Transverse colon (tissue), 4 donors: ENCODE results near the gene EPB41L5. TPM values are rescaled to one million over a fixed set of nuclear protein-coding genes. Genes with fewer than 3 reads are reported as not detected.

Experiments used
- DNase-seq: peaks from one replicate; pipeline ENCODE4 v3.0.0-alpha.2; 2019
- H3K27ac ChIP-seq, 4 donors: fragments of 200-600 bp; sonication (generic); 2 replicates each; pipeline ENCODE4 v1.5.1; 2016 to 2018; ENCODE audit warnings: inconsistent platforms in 4 of 4
- H3K27me3 ChIP-seq: fragments of 200-600 bp; sonication (generic); 2 replicates; pipeline ENCODE4 v1.5.1; 2017; ENCODE audit warnings: inconsistent platforms
- H3K36me3 ChIP-seq, 4 donors: fragments of 200-600 bp; sonication (generic); 2 replicates each; pipeline ENCODE4 v1.5.1; 2017 to 2019; ENCODE audit warnings: inconsistent platforms in 4 of 4
- H3K4me1 ChIP-seq, 4 donors: fragments of 200-600 bp; sonication (generic); 2 replicates each; pipeline ENCODE4 v1.5.1; 2017 to 2020; ENCODE audit warnings: inconsistent platforms in 4 of 4
- H3K4me3 ChIP-seq, 4 donors: fragments of 200-600 bp; sonication (generic); 1 replicate in 1 of 4; 2 replicates in 3 of 4; pipeline versions ENCODE4 v1.5.1 to v1.6.1; 2017 to 2019; ENCODE audit warnings: inconsistent platforms in 4 of 4
- H3K9me3 ChIP-seq, 2 donors: fragments of 200-600 bp; sonication (generic); 2 replicates each; pipeline ENCODE4 v1.5.1; 2017 to 2019; ENCODE audit warnings: inconsistent platforms in 2 of 2
- EP300 ChIP-seq: sonication (generic); formaldehyde crosslinking; IDR thresholded peaks from one replicate; pipeline ENCODE4 v1.6.1; 2017; ENCODE audit warnings: antibody characterized with exemption, low read depth
- POLR2A ChIP-seq: fragments of 450-650 bp; IDR thresholded peaks from one replicate; pipeline ENCODE4 v1.6.1; 2016; ENCODE audit warnings: antibody characterized with exemption, mild to moderate bottlenecking, moderate library complexity
- POLR2AphosphoS5 ChIP-seq, 3 donors: sonication (generic); formaldehyde crosslinking; IDR thresholded peaks; one replicate each; pipeline ENCODE4 v1.6.1; 2016; ENCODE audit warnings: antibody characterized with exemption in 3 of 3
- WGBS, 2 donors: methylation state at CpG; one replicate each; pipeline ENCODE4 v1.1.5; 2018; ENCODE audit warnings: low coverage in 1 of 2; 5-methylcytosine and 5-hydroxymethylcytosine counted together
- in situ Hi-C, 4 donors: fragments of 200-750 bp; cut with MboI; loops; one replicate each; pipeline versions ENCODE4 v1.15.0 to v1.15.1; 2017; ENCODE audit warnings: low sequenced_read_pairs in 3 of 4, low pct_ligation_motif_present in 1 of 4, low pct_unique_long_range_greater_than_20kb in 1 of 4
- intact Hi-C: fragments of 100-400 bp; cut with DNase I; formaldehyde crosslinking; loops from one replicate; pipeline ENCODE4 v1.15.1; 2023; ENCODE audit warnings: low total_unique reads
- total RNA-seq, 4 donors: library from RNA; depleted of rRNA; stranded (reverse); fragments of >200 nt; gene quantifications; one replicate each; pipeline ENCODE4 v1.1.0, GENCODE V29; 2016
- TF ChIP-seq, protein P1 (sequence below), 5 experiments: fragments of 200-600 bp in 3 of 5; fragments of 450-650 bp in 2 of 5; sonication (generic) in 3 of 5; IDR thresholded peaks; 1 replicate in 2 of 5; 2 replicates in 3 of 5; pipeline ENCODE4 v1.5.1; 2016 to 2017; ENCODE audit warnings: antibody characterized with exemption in 5 of 5, inconsistent platforms in 3 of 5, mild to moderate bottlenecking in 2 of 5, moderate library complexity in 1 of 5

The EPB41L5 gene
- total RNA-seq, 4 donors from 2014 or later, result 11.1 to 36.5 (median 27.6) TPM

DNA sequence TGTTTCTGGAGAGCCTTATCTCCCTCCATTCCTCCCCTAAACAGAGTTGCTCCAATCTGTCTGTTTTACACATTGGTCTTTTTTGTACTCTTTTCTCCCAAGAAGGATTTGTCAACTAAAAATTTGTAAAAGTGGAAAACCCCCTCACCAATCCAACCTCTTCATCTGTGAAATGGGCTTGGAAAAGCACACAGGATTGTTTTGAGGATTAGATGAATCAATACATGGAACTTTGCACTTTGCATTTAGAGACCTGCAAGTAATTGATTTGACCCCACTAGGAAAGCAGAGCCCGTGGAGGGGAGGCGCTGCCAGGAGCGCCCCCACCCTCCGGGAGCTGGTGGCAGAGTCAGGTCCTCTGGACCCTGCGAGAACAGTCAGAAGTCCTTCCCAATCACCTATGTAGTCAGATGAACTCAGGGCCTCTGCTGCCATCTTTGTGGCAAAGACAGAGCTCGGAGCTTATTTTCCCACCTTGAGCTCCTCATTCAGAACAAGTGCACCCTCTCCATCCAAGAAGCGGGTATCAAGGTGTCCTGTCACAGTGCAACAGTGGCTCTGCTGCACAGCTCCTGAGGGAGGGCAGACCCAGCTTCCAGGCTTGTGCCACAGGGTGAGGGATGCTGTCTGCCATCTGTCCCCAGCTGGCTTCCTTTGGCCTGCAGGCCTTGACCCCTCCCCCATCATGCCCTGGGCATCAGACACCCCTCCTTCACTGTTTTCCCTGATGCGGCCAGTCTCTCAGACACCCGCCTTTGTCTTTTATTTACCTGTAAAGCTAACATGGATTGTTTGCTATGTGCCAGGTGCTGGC lies 212.1 kb downstream of the EPB41L5 start:
- 78% methylated on average over 9 of the region's 9 CpGs; no CpG with 5 or more reads in 1 of the 2 donors for WGBS, 2 donors
- DNase-seq, result peak; percentile 14
- no peak overlapping the region for H3K4me3 ChIP-seq
- intact Hi-C loops, result no loop called here
- no peaks in the 10 kb centered on the region for H3K27me3 ChIP-seq
- no peak overlapping the region for H3K27ac ChIP-seq
- no peaks in the 10 kb centered on the region for H3K9me3 ChIP-seq
- in situ Hi-C loops, result loop anchor here in 1 of 4 donors (10.0 kb wide), 1 partner anchor 90 kb away; no protein-coding TSS in a partner anchor
- no peaks in the 10 kb centered on the region for H3K36me3 ChIP-seq
- peaks cover 8 to 37% (median 25%) of the 10 kb centered on the region in 4 donors for H3K4me1 ChIP-seq
- TF ChIP-seq, protein P1, sequence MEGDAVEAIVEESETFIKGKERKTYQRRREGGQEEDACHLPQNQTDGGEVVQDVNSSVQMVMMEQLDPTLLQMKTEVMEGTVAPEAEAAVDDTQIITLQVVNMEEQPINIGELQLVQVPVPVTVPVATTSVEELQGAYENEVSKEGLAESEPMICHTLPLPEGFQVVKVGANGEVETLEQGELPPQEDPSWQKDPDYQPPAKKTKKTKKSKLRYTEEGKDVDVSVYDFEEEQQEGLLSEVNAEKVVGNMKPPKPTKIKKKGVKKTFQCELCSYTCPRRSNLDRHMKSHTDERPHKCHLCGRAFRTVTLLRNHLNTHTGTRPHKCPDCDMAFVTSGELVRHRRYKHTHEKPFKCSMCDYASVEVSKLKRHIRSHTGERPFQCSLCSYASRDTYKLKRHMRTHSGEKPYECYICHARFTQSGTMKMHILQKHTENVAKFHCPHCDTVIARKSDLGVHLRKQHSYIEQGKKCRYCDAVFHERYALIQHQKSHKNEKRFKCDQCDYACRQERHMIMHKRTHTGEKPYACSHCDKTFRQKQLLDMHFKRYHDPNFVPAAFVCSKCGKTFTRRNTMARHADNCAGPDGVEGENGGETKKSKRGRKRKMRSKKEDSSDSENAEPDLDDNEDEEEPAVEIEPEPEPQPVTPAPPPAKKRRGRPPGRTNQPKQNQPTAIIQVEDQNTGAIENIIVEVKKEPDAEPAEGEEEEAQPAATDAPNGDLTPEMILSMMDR (IDR thresholded peaks at IDR 0.05), result no peak
- TF ChIP-seq EP300 (no peak), POLR2A (no peak), POLR2AphosphoS5 (IDR thresholded peaks at IDR 0.05) (no peak)

DNA sequence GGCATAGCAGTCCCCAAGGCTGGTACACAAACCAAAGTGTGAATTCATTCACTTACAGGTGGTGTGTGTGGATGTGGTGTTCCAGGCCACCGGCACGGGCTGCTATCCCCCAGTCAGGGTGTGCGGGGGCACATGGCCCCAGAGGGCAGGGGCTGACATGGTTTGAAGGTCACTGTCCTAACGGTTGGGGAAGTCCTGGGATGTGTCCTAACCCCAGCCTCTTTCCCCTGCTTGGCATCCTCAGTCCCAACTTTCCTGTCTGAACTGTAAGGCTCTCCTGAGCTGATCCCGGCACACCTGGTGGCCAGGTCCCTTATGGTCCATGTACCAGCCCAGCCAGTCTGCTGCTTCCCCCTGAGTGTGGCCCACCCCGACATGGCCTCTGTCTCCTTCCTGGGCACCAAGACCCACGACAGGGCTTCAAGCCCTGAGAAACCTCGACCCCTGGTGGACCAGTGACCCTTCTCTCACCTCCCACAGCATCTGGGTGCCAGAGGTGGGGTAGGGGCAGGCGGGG lies 212.7 kb downstream of the EPB41L5 start:
- DNase-seq, result no peak
- in situ Hi-C loops, result loop anchor here in 1 of 4 donors (10.0 kb wide), 1 partner anchor 89 kb away; no protein-coding TSS in a partner anchor
- peaks cover 9 to 43% (median 29%) of the 10 kb centered on the region in 4 donors for H3K4me1 ChIP-seq
- no peaks in the 10 kb centered on the region for H3K36me3 ChIP-seq
- H3K27ac ChIP-seq, result no peak overlapping the region
- WGBS, 2 donors, result 80% methylated on average over 8 of the region's 9 CpGs; no CpG with 5 or more reads in 1 of the 2 donors
- H3K27me3 ChIP-seq, result no peaks in the 10 kb centered on the region
- intact Hi-C loops, result no loop called here
- TF ChIP-seq EP300, result no peak
- no peak for TF ChIP-seq POLR2A
- TF ChIP-seq, protein P1 (IDR thresholded peaks at IDR 0.05), result no peak
- no peak for TF ChIP-seq POLR2AphosphoS5 (IDR thresholded peaks at IDR 0.05)
- H3K4me3 ChIP-seq, result no peak overlapping the region
- no peaks in the 10 kb centered on the region for H3K9me3 ChIP-seq

DNA sequence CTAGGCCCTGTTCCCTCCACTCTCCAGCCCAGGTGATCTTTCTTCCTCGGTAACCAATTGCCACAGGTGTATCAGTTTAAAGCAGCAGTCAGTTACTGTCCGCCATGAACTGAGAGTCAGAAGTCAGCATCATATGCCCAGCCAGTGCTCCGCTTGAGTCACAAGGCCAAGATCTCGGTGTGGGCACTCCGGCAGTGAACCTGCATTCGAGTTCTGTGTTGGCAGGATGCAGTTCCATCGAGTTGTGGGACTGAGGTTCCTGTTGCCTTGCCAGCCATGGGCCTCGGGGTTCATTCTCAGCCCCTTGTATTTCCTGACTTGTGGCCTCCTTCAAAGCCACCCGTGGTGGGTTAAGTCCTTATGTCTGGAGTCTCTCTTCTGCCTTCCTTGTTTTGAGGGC lies 213.4 kb downstream of the EPB41L5 start:
- 89% methylated on average over 9 of the region's 9 CpGs; no CpG with 5 or more reads in 1 of the 2 donors for WGBS, 2 donors
- Histone ChIP-seq H3K27me3 (no peaks in the 10 kb centered on the region), H3K36me3 (no peaks in the 10 kb centered on the region), H3K27ac (no peak overlapping the region), H3K9me3 (no peaks in the 10 kb centered on the region), H3K4me3 (no peak overlapping the region), H3K4me1 (peaks cover 11 to 47% (median 36%) of the 10 kb centered on the region in 4 donors)
- in situ Hi-C loops, result loop anchor here in 1 of 4 donors (10.0 kb wide), 1 partner anchor 88 kb away; no protein-coding TSS in a partner anchor
- intact Hi-C loops, result no loop called here
- no peak for TF ChIP-seq POLR2A
- no peak for TF ChIP-seq POLR2AphosphoS5 (IDR thresholded peaks at IDR 0.05)
- TF ChIP-seq, protein P1 (IDR thresholded peaks at IDR 0.05), result no peak
- TF ChIP-seq EP300, result no peak
- DNase-seq, result peak; percentile 4

DNA sequence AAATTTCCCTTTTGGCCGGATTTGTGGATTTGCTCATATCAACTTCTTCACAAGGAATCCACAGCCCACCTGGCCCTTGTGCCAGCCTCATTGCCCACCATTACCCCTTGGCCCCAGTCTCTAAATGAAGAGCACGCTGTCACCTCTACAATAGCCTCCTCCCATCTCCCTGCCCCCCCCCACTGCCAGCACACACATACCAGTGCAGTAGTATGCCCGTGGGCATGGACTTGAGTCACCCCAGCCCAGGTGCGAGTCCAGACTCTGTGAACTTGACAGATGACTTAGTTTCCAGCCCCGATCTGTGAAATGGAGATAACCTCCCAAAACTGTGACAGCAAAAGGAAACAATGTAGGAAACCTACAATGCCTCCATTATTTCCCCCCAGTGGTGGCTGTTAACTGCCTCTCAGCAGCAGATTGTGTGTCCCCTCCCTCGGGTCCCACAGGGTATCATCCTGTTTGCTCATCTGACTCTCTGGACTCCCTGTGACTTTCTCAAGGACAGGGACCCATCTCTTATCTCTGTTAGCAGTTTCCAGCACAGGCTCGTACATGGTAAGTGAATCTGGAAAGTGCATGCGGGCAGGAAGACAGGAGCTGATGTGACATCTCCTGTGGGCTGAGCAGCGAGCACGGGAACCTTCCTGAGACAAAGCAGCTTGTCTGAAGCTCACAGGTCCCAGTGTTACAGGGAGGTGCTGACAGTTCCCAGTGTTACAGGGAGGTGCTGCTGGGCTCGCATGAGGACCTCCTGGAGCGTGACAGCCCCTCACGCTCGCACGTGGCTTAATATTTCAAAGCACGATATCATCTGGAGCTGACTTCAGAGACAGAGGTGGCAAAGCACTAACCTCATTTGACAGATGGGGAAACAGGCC lies 214.5 kb downstream of the EPB41L5 start:
- no peak overlapping the region for H3K4me3 ChIP-seq
- peak; percentile 4 for DNase-seq
- H3K36me3 ChIP-seq, result no peaks in the 10 kb centered on the region
- in situ Hi-C loops, result loop anchor here in 1 of 4 donors (10.0 kb wide), 1 partner anchor 87 kb away; no protein-coding TSS in a partner anchor
- intact Hi-C loops, result no loop called here
- WGBS, 2 donors, result 86% methylated on average over 16 of the region's 16 CpGs; no CpG with 5 or more reads in 1 of the 2 donors
- TF ChIP-seq, protein P1 (IDR thresholded peaks at IDR 0.05), result no peak
- TF ChIP-seq POLR2A (no peak), EP300 (no peak), POLR2AphosphoS5 (IDR thresholded peaks at IDR 0.05) (no peak)
- no peaks in the 10 kb centered on the region for H3K27me3 ChIP-seq
- H3K27ac ChIP-seq, result no peak overlapping the region
- H3K4me1 ChIP-seq, result peaks cover 11 to 49% (median 31%) of the 10 kb centered on the region in 4 donors
- H3K9me3 ChIP-seq, result no peaks in the 10 kb centered on the region
